Activated T-cell treated with anti-CD3 and anti-CD28 coated beads for 4 hours (primary cell): ENCODE data around the gene MAD2L1BP.
"Not testable (repeated sequence)": the region's sequence is repeated elsewhere in the genome, so short reads cannot be mapped to it uniquely, and the experiment has no call there.

Experiments
- DNase-seq: peaks from one replicate; pipeline ENCODE4 v3.0.0-alpha.2; 2020

The MAD2L1BP gene

DNA sequence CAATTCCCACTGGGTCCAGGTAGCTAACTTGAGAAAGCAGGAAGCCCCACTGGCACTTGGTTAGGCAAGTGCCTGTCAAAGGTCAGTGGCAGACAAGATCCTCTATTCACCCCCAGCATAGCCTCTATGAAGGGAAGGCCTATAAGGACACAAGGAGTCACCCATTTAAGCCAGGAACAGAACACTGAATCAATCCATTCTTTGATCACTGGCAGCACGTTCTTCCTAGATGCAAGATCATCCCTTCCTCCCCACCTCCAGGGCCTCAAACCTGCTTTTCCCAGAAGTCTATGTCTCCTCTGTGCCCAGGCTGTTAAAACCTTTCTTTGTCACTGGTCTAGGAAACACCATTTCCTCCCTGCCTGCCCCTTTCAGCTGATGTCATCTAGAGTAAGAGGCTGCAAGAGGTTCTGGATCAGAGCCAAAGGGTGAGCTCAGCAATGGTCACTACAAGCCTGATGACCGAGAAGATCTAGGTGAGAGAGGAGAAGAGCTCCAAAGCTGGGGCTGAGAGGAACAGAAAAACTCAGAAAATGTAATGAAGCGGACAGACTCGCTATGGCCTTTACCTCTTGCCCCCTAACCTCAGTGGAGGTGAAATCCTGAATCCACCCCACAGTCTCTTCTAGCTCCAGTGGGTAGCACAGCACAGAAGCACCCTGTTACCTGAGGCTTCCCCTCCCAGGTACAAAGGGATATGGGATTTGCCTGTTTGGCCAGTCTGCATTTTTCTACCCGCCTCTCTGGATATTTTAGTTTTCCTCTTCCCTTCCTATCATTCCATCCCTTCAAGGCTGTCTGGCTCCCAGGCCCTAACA, 8.4 kb upstream of the MAD2L1BP start:
- DNase-seq, result no peak

DNA sequence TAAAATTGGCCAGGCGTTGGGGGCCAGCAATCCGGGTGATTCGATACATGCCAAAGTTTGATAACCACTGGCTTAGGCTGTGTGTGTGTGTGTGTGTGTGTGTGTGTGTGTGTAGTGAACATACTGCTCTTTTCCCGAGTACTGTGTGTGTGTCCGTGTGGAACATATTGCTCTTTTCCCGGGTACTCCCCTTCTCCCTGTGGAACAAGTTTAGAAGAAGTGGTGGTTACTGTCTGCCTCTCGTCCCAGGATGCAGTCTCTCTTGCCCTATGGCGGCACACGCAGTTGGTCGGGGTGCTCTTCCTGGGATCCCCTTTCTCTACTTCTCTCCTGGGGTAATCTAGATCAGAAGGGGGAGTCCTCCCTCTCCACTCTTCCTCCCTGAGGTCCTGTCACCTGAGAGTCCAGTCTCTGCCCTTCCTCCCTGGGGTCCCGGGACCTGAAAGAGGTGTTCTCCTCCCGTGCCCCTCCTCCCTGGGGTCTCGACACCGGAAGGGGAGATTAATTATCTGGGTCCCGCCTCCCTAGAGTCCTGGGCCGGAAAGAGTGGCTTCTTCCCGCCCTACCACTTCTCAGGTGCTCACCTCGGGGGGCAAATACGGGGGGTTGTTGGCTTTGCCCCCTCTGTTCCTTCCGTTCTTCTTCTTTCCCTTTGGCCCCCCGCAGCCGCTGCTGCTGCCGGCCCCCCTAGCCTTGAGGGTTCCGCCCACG, 7.1 kb upstream of the MAD2L1BP start:
- DNase-seq, result peak; percentile 32

DNA sequence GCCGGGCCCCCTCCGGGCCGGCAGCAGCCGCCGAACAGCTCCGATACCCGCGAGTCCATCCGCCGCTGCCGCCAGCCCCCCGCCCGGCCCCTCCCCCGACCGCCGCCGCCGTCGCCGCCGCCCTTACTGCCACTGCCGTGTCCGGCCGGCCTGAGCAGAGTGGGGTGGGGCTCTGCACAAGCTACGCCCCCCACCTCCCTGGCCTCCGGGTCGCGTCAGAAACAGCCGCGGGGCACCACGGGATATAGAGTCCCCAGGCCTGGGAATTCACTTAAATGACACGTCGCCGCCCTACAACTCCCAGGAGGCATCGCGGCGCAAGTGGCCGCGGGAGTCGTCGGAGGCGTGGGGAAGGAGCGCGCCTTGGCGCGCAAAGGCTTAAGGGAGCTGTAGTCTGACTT, 6.5 kb upstream of the MAD2L1BP start, which contains the start of gene GTPBP2:
Gene GTPBP2, minus strand, starts transcription at position 161 of the 401 bp plus-strand sequence. Its CDS starts 102 bp downstream, at position 59.
- DNase-seq, result peak; percentile 91

DNA sequence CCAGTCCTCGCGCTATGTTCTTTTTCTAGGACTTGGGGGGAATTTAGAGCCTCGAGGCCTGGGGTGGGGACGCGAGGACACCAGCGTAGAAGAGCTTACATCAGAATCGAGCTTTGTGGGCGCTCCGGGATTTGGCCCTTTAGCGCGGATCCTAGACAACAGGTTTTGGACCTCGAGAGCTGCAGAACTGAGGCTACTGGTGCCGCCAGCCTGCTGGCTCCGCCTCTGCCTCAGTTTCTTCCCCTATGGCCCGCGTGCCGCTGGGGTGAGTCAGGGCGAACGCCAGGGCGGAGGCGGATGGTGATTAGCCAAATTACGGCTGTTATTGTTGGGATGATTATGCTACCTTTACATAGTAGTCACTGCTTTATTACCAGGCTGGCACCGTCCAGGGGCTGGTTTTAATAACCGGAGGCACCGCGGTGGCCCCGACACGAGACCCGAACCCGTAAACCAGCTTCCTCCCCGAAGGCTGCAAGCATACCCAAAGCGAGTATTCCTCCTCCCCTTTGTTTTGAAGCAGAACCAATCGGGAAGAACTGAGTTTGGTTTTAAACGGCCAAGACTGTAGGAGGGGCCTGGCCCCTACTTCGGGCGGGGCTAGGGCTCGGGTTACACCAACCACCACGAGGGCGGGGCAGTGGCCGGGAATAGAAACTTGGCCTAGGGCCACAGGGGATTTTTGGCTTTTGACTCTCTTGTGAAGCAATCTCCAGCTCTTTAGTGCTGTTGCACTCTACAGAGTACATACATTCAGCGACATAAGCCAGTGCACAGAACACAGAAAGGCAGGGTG, 5.9 kb upstream of the MAD2L1BP start:
- peak; percentile 69 for DNase-seq

DNA sequence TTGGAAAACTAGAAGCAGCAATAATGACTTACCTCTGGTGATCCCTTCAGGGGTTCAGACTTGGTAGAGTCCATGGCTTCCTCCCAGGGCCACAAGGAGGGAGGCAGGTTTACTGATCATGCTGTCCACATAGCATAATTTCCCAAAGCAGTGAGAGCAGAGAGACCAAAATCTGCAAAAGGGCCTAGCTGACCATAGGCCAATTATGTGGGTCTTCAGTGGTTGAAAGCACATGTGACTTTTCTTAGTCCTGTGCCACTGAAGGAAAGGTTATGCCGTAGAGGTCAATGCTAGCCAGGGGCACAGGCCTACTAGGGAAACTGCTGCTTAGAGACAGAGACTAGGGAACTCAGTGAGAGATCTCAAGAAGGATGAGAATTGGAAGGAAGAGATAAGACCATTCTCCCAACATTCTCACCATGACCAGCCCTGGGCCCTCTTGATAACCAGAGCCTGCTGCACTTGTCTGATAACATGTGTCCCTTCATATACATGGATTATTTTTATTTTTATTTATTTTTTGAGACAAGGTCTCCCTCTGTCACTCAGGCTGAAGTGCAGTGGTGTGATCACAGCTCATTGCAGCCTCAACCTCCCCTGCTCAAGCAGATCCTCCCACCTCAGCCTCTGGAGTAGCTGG, 4.5 kb upstream of the MAD2L1BP start:
- DNase-seq, result no peak

DNA sequence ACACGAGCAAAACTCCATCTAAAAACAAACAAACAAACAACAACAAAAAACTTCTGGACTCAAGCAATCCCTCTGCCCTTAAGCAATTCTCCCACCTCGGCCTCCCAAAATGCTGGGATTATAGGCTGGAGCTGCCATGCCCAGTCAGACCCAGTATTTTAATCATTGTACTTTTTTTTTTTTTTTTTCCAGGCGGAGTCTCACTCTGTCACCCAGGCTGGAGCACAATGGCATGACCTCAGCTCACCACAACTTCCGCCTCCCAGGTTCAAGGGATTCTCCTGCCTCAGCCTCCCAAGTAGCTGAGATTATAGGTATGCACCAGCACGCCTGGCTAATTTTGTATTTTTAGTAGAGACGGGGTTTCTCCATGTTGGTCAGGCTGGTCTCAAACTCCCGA, 2.6 kb upstream of the MAD2L1BP start:
- not testable (repeated sequence) for DNase-seq

DNA sequence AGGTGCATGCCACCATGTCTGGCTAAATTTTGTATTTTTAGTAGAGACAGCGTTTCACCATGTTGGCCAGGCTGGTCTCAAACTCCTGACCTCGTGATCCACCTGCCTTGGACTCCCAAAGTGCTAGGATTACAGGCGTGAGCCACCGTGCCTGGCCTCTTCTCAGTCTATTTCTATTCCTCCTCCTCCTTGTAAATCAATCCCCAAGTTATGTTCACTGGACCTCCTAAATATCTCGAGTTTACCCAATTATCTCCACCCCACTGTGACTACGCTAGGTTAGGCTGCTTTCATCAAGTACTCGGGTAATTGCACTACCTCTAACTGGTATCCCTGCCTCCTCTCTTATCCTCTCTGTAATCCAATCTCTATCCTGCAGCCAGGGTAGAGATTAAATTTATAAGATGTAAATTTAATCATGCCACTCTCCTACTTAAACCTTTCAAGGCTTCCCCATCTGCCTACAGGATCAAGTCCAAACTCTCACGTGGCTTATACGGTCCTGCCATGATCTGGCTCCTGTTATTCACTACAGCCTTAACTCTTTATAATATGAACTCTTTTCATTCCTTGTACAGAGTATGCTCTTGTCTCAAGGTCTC, 837 bp upstream of the MAD2L1BP start:
- no peak for DNase-seq

DNA sequence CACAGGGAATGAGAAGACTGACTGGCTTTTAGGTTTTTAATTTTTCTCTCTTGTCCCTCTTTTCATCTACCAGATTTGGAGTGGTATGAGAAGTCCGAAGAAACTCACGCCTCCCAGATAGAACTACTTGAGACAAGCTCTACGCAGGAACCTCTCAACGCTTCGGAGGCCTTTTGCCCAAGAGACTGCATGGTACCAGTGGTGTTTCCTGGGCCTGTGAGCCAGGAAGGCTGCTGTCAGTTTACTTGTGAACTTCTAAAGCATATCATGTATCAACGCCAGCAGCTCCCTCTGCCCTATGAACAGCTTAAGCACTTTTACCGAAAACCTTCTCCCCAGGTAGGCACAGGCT, 644 bp downstream of the MAD2L1BP start:
- DNase-seq, result no peak

DNA sequence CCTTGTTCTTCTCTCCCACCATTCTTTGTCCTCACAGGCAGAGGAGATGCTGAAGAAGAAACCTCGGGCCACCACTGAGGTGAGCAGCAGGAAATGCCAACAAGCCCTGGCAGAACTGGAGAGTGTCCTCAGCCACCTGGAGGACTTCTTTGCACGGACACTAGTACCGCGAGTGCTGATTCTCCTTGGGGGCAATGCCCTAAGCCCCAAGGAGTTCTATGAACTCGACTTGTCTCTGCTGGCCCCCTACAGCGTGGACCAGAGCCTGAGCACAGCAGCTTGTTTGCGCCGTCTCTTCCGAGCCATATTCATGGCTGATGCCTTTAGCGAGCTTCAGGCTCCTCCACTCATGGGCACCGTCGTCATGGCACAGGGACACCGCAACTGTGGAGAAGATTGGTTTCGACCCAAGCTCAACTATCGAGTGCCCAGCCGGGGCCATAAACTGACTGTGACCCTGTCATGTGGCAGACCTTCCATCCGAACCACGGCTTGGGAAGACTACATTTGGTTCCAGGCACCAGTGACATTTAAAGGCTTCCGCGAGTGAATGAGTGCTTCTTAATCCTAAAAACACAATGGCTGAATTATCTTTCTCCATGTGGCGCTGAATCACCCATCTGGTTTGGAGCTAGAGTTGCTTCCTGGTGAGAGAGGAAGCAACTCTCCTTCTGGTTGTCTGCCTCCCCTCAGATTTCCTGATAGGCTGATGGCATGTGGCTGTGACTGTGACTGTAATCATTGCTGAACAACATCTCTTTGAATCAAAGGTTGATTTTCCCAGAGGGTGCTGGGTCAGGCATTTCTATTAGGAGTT, 4.6 kb downstream of the MAD2L1BP start:
- DNase-seq, result no peak

DNA sequence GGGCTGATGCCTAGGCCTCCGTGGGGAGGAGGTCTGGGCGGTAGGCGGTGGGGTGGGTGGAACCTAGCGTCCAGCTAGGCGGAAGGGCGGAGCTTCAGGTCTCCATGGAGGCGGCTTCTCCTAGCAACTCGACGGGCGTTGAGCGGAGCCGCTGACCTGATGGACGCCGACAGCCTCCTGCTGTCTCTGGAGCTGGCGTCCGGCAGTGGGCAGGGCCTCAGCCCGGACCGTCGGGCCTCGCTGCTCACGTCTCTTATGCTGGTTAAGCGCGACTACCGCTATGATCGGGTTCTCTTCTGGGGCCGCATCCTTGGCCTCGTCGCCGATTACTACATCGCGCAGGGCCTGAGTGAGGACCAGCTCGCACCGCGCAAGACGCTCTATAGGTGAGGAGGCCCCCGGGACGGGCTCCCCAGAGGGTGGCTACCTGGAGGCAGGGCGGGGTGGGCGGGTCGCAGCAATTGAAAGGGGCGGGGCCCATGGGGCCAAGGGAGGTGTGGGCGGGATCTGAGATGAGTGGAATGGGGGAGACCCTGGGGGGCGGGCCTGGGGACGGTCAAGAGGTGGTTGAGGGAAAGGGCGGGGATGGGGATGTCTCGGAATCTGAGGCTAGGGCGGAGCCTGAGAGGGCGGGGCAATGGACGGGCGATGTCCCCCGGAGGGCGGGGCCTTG, 9.4 kb downstream of the MAD2L1BP start, which contains the start of gene RSPH9:
Gene RSPH9, plus strand, starts transcription at position 97 of the 673 bp plus-strand sequence. Its CDS starts 63 bp downstream, at position 160.
- peak; percentile 52 for DNase-seq

DNA sequence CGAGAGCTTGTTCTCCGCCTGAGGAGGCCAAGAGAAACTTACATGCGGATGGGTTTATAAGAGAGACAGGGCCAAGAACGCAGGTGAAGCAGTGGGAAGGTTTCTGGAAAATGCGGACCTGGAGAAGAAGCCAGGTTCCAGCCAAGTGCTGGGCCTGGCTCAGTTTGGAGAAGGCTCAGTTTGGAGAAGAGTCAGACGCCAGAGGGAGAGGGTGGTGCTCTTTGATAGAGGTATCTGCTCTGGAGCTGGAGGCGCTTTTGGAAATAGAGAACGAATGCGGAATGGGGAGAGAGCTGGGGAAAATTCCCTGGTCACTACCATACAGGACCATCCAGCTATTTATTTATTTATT, 9.9 kb downstream of the MAD2L1BP start:
- no peak for DNase-seq

DNA sequence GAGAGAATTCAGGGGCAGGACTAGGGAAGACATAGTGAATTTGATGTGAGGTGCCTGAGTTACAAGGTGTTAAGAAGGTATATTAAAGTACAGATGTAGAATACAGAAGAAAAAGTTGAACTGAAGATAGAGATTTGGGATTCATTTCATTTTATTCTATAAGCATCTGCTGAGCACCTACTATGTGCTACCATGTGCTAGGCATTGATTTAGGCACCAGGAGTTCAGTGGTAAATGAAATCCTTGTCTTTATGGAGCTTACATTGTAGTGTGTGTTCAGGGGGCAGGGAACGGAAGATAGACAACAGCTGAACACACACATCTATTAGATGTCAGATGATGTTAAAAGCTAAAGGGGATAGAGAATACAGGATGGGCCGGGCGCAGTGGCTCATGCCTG, 12.0 kb downstream of the MAD2L1BP start:
- no peak for DNase-seq

DNA sequence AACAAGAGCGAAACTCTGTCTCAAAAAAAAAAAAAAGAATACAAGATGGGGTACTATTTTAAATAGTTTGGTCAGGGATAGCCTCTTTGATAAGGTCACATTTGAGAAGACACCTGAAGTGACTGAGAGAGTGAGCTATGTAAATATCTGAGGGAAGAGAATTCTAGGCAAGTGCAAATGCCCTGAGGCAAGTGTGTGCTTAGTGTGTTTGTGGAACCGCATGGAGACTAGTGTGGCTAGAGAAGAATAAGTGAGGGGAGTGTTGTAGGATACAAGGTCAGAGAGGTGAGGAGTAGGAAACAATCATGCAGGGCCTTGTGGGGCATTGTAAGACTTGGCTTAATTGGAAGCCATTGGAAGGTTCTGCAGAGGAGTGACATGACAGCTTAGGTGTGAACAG, 12.6 kb downstream of the MAD2L1BP start:
- DNase-seq, result no peak

DNA sequence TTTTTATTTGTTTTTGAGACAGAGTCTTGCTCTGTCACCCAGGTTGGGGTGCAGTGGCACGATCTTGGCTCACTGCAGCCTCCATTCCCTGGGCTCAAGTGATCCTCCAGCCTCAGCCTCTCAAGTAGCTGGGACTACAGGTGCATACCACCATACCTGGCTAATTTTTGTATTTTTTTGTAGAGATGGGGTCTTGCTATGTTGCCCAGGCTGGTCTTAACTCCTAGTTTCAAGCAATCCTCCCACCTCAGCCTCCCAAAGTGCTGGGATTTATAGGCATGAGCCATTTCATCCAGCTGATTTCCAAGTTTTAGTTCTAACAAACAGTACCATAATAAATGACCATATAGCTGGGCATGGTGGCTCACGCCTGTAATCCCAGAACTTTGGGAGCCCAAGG, 17.2 kb downstream of the MAD2L1BP start:
- DNase-seq, result not testable (repeated sequence)

DNA sequence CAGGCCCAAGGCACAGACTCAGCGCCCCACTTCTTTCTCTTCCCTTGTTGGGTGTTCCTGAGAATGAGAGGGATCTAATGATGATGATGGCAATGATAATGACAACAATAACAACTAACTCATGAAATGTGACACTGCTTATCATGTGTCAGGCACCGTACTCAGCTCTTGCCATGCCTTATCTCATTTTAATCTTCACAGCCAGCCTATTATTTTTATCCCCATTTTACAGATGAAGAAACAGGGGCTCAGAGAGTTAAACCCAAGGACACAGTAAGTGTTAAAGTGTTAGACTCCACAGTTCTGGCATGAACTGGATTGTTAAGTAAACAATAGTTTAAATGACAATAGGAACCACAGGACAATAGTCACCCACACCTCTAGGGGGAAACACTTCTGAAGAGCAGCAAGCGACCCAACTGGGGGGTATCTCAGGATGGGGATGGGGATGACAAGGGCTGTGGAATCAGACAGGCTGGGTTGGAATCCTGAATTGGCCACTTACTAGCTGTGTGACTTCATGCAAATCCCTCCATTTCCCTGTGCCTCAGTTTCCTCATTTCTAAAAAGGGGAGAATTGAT, 21.7 kb downstream of the MAD2L1BP start:
- DNase-seq, result no peak

DNA sequence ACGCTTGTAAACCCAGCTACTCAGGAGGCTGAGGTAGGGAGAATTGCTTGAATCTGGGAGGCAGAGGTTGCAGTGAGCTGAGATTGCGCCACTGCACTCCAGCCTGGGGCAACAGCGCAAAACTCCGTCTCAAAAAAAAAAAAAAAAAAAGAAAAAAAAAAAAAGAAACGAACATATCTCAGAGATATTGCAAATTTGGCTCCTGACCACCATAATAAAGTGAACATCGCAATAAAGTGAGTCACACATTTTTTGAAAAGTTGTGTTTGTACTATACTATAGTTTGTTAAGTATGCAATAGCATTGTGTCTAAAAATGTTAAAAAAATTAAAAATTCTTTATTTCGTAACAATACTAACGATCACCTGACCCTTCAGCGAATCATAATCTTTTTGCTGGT, 22.5 kb downstream of the MAD2L1BP start:
- DNase-seq, result no peak

DNA sequence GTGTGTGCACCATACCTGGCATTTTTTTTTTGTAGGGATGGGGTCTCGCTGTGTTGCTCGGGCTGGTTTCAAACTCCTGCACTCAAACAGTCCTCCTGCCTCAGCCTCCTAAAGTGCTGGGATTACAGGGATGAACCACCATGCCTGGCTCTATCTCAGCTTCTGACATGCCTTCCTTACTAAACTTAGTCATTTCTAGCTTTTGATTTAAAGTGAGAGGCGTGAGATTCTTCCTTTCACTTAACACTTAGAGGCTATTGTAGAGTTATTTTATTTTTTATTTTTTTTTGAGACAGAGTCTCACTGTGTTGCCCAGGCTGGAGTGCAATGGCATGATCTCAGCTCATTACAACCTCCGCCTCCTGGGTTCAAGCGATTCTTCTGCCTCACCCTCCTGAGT, 27.3 kb downstream of the MAD2L1BP start:
- not testable (repeated sequence) for DNase-seq

DNA sequence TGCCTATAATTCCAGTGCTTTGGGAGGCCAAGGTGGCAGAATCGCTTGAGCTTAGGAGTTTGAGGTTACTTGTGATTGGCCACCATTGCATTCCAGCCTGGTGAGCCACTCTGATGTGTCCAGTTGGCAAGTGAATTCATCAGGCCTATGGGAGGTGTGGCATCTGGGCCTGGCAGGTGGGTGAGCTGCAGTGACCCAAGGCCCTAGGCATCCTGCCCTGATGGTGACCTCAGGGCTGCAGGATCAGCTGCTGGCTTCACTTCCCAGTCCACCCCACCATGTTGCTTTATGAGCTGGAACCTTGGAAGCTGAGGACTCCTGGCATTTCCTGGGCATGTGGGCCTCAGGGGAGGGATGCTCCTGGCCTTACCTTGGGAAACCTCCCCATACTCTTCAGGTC, 29.7 kb downstream of the MAD2L1BP start:
- DNase-seq, result no peak

DNA sequence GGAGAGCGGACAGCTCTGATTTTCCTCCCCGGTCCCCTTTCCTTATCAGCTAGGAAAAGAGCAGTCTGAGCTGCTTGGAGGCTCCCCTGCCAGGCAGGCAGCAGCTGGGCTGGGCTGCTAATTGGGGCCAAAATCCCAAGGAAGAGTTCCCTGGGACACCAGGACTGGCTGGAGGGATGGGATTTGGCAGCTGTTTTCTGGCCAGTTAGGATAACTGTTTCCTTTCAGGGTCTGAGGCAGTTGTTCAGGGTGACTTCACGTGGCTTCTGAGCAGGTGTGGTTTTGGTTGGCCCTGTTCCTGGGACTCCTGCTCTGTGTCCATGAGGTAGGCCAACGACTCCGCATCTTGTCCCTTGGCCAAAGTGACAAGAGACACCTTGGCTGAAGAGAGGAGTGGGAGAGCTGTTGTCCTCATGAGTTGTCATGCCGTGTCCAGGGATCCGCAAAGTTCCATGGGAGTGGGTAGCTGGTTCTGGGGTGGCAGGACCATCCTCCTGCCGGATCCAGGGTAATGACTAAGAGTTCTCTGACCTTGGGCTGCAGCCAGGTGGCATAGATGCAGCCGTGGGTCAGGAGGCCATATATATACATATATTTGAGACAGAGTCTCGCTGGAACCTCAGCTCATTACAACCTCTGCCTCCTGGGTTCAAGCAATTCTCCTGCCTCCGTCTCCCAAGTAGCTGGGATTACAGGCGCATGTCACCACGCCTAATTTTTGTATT, 30.7 kb downstream of the MAD2L1BP start:
- no peak for DNase-seq
